Uterus (tissue), 2 donors: ENCODE data around the gene PSPC1.

Experiments
- CTCF ChIP-seq, 4 experiments: fragments of 200-600 bp in 2 of 4; fragments of 450-650 bp in 2 of 4; sonication (generic) in 2 of 4; IDR thresholded peaks; one replicate each; pipeline ENCODE4 v1.5.1; 2016 to 2019; ENCODE audit warnings: antibody characterized with exemption in 4 of 4, mild to moderate bottlenecking in 2 of 4, moderate library complexity in 1 of 4
- POLR2A ChIP-seq, 2 donors: fragments of 450-650 bp; IDR thresholded peaks; one replicate each; pipeline ENCODE4 v1.6.1; 2016; ENCODE audit warnings: antibody characterized with exemption in 2 of 2, mild to moderate bottlenecking in 1 of 2, moderate library complexity in 1 of 2

- TF ChIP-seq CTCF (IDR thresholded peaks at IDR 0.05) (no peak), POLR2A (IDR thresholded peaks at IDR 0.05) (no peak)
Observed at GRCh38 chr13:19737844-19738557, 44.7 kb downstream of the PSPC1 start.
